Astrocyte (in vitro differentiated cells and primary cell): ENCODE data around the gene C6. TPM values are rescaled to one million over a fixed set of nuclear protein-coding genes. Genes with fewer than 3 reads are reported as not detected.

ENCODE experiments used
- DNase-seq: peaks from one replicate; pipeline ENCODE4 v3.0.0-alpha.2; 2010; ENCODE audit warnings: low read depth
- FAIRE-seq: peaks from 2 replicates; lab custom pipeline; 2011; peaks lifted over from hg19 to GRCh38; lab: Jason Lieb, UNC
- H2AFZ ChIP-seq: 2 replicates; pipeline ENCODE4 v1.6.0; 2012; ENCODE audit warnings: low read depth, low read length, inconsistent platforms
- H3K27ac ChIP-seq: 2 replicates; pipeline ENCODE4 v1.5.1; 2011; ENCODE audit warnings: low read depth, low read length, inconsistent platforms
- H3K27me3 ChIP-seq: 2 replicates; pipeline ENCODE4 v1.6.0; 2011; ENCODE audit warnings: low read length, inconsistent platforms; ENCODE audit not compliant: insufficient read depth
- H3K36me3 ChIP-seq: 2 replicates; pipeline ENCODE4 v1.5.1; 2011; ENCODE audit warnings: low read length, inconsistent platforms; ENCODE audit not compliant: insufficient read depth
- H3K4me1 ChIP-seq: 2 replicates; pipeline ENCODE4 v1.5.1; 2011; ENCODE audit warnings: low read length, inconsistent platforms; ENCODE audit not compliant: insufficient read depth
- H3K4me2 ChIP-seq: 2 replicates; pipeline ENCODE4 v1.6.0; 2012; ENCODE audit warnings: low read length, inconsistent platforms
- H3K4me3 ChIP-seq: 2 replicates; pipeline ENCODE4 v1.5.1; 2011; ENCODE audit warnings: low read depth, mild to moderate bottlenecking, low read length, inconsistent platforms; ENCODE audit not compliant: insufficient read depth
- H3K79me2 ChIP-seq: 2 replicates; pipeline ENCODE4 v1.6.0; 2012; ENCODE audit warnings: mild to moderate bottlenecking, low read length, inconsistent platforms; ENCODE audit not compliant: insufficient read depth
- H3K9ac ChIP-seq: 2 replicates; pipeline ENCODE4 v1.6.0; 2012; ENCODE audit warnings: mild to moderate bottlenecking, low read length, inconsistent platforms
- H3K9me3 ChIP-seq: 2 replicates; pipeline ENCODE4 v1.5.1; 2012; ENCODE audit warnings: low read depth, mild to moderate bottlenecking, low read length, inconsistent platforms; ENCODE audit not compliant: insufficient read depth
- H4K20me1 ChIP-seq: 2 replicates; pipeline ENCODE4 v1.6.0; 2012; ENCODE audit warnings: low read length, inconsistent platforms; ENCODE audit not compliant: insufficient read depth
- H3K27ac Mint-ChIP-seq: one replicate; pipeline ENCODE4 v1.8.0; 2021; ENCODE audit warnings: mild to moderate bottlenecking, mixed read lengths; ENCODE audit not compliant: unreplicated experiment
- H3K27me3 Mint-ChIP-seq: one replicate; pipeline ENCODE4 v1.8.0; 2021; ENCODE audit warnings: low read depth, mixed read lengths; ENCODE audit not compliant: unreplicated experiment
- H3K36me3 Mint-ChIP-seq: one replicate; pipeline ENCODE4 v1.8.0; 2021; ENCODE audit warnings: low read depth, mixed read lengths; ENCODE audit not compliant: unreplicated experiment
- H3K4me1 Mint-ChIP-seq: one replicate; pipeline ENCODE4 v1.8.0; 2021; ENCODE audit warnings: low read depth, mixed read lengths; ENCODE audit not compliant: unreplicated experiment
- H3K4me3 Mint-ChIP-seq: one replicate; pipeline ENCODE4 v1.8.0; 2021; ENCODE audit warnings: mild to moderate bottlenecking, moderate library complexity, mixed read lengths; ENCODE audit not compliant: unreplicated experiment
- H3K9me3 Mint-ChIP-seq: one replicate; pipeline ENCODE4 v1.8.0; 2021; ENCODE audit warnings: mild to moderate bottlenecking, mixed read lengths; ENCODE audit not compliant: unreplicated experiment
- CTCF ChIP-seq: IDR thresholded peaks from 2 replicates; pipeline ENCODE4 v1.5.1; 2011; ENCODE audit warnings: low read depth, mild to moderate bottlenecking, inconsistent platforms, low read length, moderate library complexity; ENCODE audit not compliant: insufficient read depth
- EZH2 ChIP-seq: IDR thresholded peaks from 2 replicates; pipeline ENCODE4 v1.6.1; 2012; ENCODE audit warnings: mild to moderate bottlenecking, low read length, inconsistent platforms; ENCODE audit not compliant: insufficient read depth
- total RNA-seq: library from RNA; stranded (reverse); gene quantifications from 2 replicates; pipeline ENCODE4 v1.2.1, GENCODE V29; 2021

The C6 gene
- total RNA-seq, 1 donor from 2014 or later: not detected

- no peak overlapping the region for H3K9ac ChIP-seq
- no peak overlapping the region for H2AFZ ChIP-seq
- H3K36me3 ChIP-seq: no peaks in the 10 kb centered on the region
- Mint-ChIP-seq H3K9me3 (peaks cover 2% of the 10 kb centered on the region), H3K36me3 (no peaks in the 10 kb centered on the region), H3K27me3 (no peaks in the 10 kb centered on the region), H3K4me1 (peaks cover 10% of the 10 kb centered on the region), H3K27ac (no peak overlapping the region), H3K4me3 (no peak overlapping the region)
- no peak overlapping the region for H3K4me3 ChIP-seq
- peak; percentile 40 for DNase-seq
- no peaks in the 10 kb centered on the region for H4K20me1 ChIP-seq
- H3K4me2 ChIP-seq: peak overlapping the region; percentile 0
- H3K27ac ChIP-seq: no peak overlapping the region
- no peaks in the 10 kb centered on the region for H3K9me3 ChIP-seq
- H3K4me1 ChIP-seq: peaks cover 2% of the 10 kb centered on the region
- no peaks in the 10 kb centered on the region for H3K27me3 ChIP-seq
- H3K79me2 ChIP-seq: no peaks in the 10 kb centered on the region
- FAIRE-seq: no peak
- no peak for TF ChIP-seq EZH2
- TF ChIP-seq CTCF: no peak
Measured at GRCh38 chr5:41161271-41161670, 52.1 kb downstream of the C6 start.

- no peak overlapping the region for H3K4me3 ChIP-seq
- H3K9me3 Mint-ChIP-seq: no peaks in the 10 kb centered on the region
- DNase-seq (no peak), FAIRE-seq (no peak)
- no peak overlapping the region for H3K27ac Mint-ChIP-seq
- H3K4me2 ChIP-seq: no peak overlapping the region
- no peaks in the 10 kb centered on the region for H3K27me3 Mint-ChIP-seq
- TF ChIP-seq EZH2: no peak
- no peak for TF ChIP-seq CTCF
- H3K27ac ChIP-seq: no peak overlapping the region
- no peaks in the 10 kb centered on the region for H3K9me3 ChIP-seq
- no peak overlapping the region for H2AFZ ChIP-seq
- no peaks in the 10 kb centered on the region for H4K20me1 ChIP-seq
- no peaks in the 10 kb centered on the region for H3K79me2 ChIP-seq
- no peaks in the 10 kb centered on the region for H3K36me3 Mint-ChIP-seq
- H3K9ac ChIP-seq: no peak overlapping the region
- no peaks in the 10 kb centered on the region for H3K27me3 ChIP-seq
- H3K36me3 ChIP-seq: no peaks in the 10 kb centered on the region
- H3K4me1 Mint-ChIP-seq: peaks cover 15% of the 10 kb centered on the region
- H3K4me1 ChIP-seq: peaks cover 2% of the 10 kb centered on the region
- no peak overlapping the region for H3K4me3 Mint-ChIP-seq
Measured at GRCh38 chr5:41157272-41157894, 55.9 kb downstream of the C6 start.

- no peak overlapping the region for H2AFZ ChIP-seq
- FAIRE-seq: no peak
- H3K36me3 Mint-ChIP-seq: no peaks in the 10 kb centered on the region
Measured at GRCh38 chr5:41156739-41157138, 56.6 kb downstream of the C6 start.

More at GRCh38 chr5:41156739-41157138, 56.6 kb downstream of the C6 start:
- peaks cover 14% of the 10 kb centered on the region for H3K4me1 Mint-ChIP-seq
- Histone ChIP-seq H3K27ac (no peak overlapping the region), H3K4me1 (peaks cover 2% of the 10 kb centered on the region), H4K20me1 (no peaks in the 10 kb centered on the region), H3K4me2 (no peak overlapping the region), H3K79me2 (no peaks in the 10 kb centered on the region), H3K9me3 (no peaks in the 10 kb centered on the region), H3K36me3 (no peaks in the 10 kb centered on the region), H3K27me3 (no peaks in the 10 kb centered on the region), H3K9ac (no peak overlapping the region), H3K4me3 (no peak overlapping the region)
- no peak for TF ChIP-seq CTCF
- TF ChIP-seq EZH2: no peak
- H3K27me3 Mint-ChIP-seq: peaks cover 2% of the 10 kb centered on the region
- H3K9me3 Mint-ChIP-seq: no peaks in the 10 kb centered on the region
- peak; percentile 42 for DNase-seq
- no peak overlapping the region for H3K27ac Mint-ChIP-seq
- H3K4me3 Mint-ChIP-seq: no peak overlapping the region
